SK-N-MC (cell line): ENCODE measurements around the gene TNFRSF17.

Experiments used
- EZH2 ChIP-seq: fragments of 200-600 bp; sonication (generic); IDR thresholded peaks from one replicate; pipeline ENCODE4 v1.6.1; 2017; ENCODE audit warnings: antibody characterized with exemption
- POLR2AphosphoS5 ChIP-seq: IDR thresholded peaks from 2 replicates; pipeline ENCODE4 v1.6.1; 2012; ENCODE audit warnings: mild to moderate bottlenecking, low read depth, low read length, borderline replicate concordance

DNA sequence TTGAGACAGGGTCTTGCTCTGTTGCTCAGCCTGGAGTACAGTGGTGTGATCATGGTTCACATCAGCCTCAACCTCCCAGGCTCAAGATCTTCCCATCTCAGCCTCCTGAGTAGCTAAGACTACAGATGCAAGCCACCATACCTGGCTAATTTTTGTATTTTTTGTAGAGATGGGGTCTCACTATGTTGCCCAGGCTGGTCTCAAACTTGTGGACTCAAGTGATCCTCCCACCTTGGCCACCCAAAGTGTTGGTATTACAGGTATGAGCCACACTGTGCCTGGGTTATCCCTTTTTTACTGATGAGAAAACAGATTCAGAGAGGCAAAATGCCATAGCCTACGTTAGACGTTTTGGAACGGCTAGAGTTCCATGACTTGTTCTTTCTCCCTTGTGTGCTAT is 41.6 kb downstream of the TNFRSF17 start:
- no peak for TF ChIP-seq EZH2
- no peak for TF ChIP-seq POLR2AphosphoS5
